ENCODE data around the gene JAK3.

The JAK3 gene

GRCh38 chr19:17863520-17864182 is 15.9 kb upstream of the JAK3 start:
- H3K27ac ChIP-seq = peak overlapping the region; percentile 98
- no peak for TF ChIP-seq CTCF (conservative IDR thresholded peaks at IDR 0.05)

- no peak for TF ChIP-seq CTCF (conservative IDR thresholded peaks at IDR 0.05)
- H3K27ac ChIP-seq = peak overlapping the region; percentile 98
Observed at GRCh38 chr19:17862711-17863519, 15.1 kb upstream of the JAK3 start.

- TF ChIP-seq CTCF (conservative IDR thresholded peaks at IDR 0.05) = no peak
- H3K27ac ChIP-seq = peak overlapping the region; percentile 98
Observed at GRCh38 chr19:17861542-17862402, 14.0 kb upstream of the JAK3 start.

- TF ChIP-seq CTCF (conservative IDR thresholded peaks at IDR 0.05) = no peak
- peak overlapping the region; percentile 98 for H3K27ac ChIP-seq
Observed at GRCh38 chr19:17860993-17861360, 13.2 kb upstream of the JAK3 start.

- TF ChIP-seq CTCF (conservative IDR thresholded peaks at IDR 0.05) = no peak
- peak overlapping the region; percentile 98 for H3K27ac ChIP-seq
Observed at GRCh38 chr19:17860331-17860992, 12.7 kb upstream of the JAK3 start.

GRCh38 chr19:17859533-17860330 is 11.9 kb upstream of the JAK3 start, which contains the start of gene RPL18A:
Gene RPL18A (plus strand): TSS chr19:17859910. CDS start chr19:17859957, 47 bp downstream.
- TF ChIP-seq CTCF (conservative IDR thresholded peaks at IDR 0.05) = peak; percentile 97
- H3K27ac ChIP-seq = peak within 1 kb of the TSS; percentile 98

Measured in VCaP (cell line).